Cardiac muscle cell (in vitro differentiated cells and primary cell): ENCODE measurements around the gene LRRC7. TPM values are rescaled to one million over a fixed set of nuclear protein-coding genes. Genes with fewer than 3 reads are reported as not detected.

ENCODE experiments used
- DNase-seq, 2 donors: peaks; one replicate each; pipeline versions ENCODE4 v3.0.0 to v3.0.0-alpha.2; 2010 to 2017; ENCODE audit warnings: low read depth in 1 of 2, low spot score in 1 of 2
- H3K27ac ChIP-seq: fragments of 200-600 bp; sonication (generic); 2 replicates; pipeline ENCODE4 v1.5.1; 2016
- H3K27me3 ChIP-seq: fragments of 200-600 bp; sonication (generic); 2 replicates; pipeline ENCODE4 v1.6.0; 2016; ENCODE audit warnings: control low read depth
- H3K36me3 ChIP-seq: fragments of 200-600 bp; sonication (generic); 2 replicates; pipeline ENCODE4 v1.5.1; 2016; ENCODE audit warnings: control low read depth
- H3K4me1 ChIP-seq: fragments of 200-600 bp; sonication (generic); 2 replicates; pipeline ENCODE4 v1.8.1; 2017; ENCODE audit warnings: low read depth, mild to moderate bottlenecking, mixed run types
- H3K4me3 ChIP-seq: fragments of 200-600 bp; sonication (generic); 2 replicates; pipeline ENCODE4 v1.5.1; 2016; ENCODE audit warnings: mild to moderate bottlenecking
- H3K9me3 ChIP-seq: fragments of 200-600 bp; sonication (generic); 2 replicates; pipeline ENCODE4 v1.5.1; 2017; ENCODE audit warnings: low read depth, mild to moderate bottlenecking, control low read depth
- CTCF ChIP-seq: IDR thresholded peaks from 2 replicates; pipeline ENCODE4 v1.5.1; 2012; ENCODE audit warnings: low read depth, mild to moderate bottlenecking, low read length
- polyA plus RNA-seq: library from polyadenylated mRNA; unstranded; fragments of >200 nt; fragmentation: Nextera tagmentation; extraction: Ambion mirVana; gene quantifications from 2 replicates; pipeline ENCODE4 v1.2.1, GENCODE V29; 2016
- total RNA-seq: library from RNA; depleted of rRNA; stranded (reverse); fragments of >200 nt; gene quantifications from 2 replicates; pipeline ENCODE4 v1.2.3, GENCODE V29; 2016

LRRC7 gene
- total and polyA plus RNA-seq, 2 experiments from 2014 or later, result 0.09 TPM; not detected in 1

- H3K27me3 ChIP-seq, result no peaks in the 10 kb centered on the region
- H3K36me3 ChIP-seq, result no peaks in the 10 kb centered on the region
- H3K27ac ChIP-seq, result no peak overlapping the region
- TF ChIP-seq CTCF, result no peak
- H3K4me3 ChIP-seq, result no peak overlapping the region
- H3K4me1 ChIP-seq, result no peaks in the 10 kb centered on the region
- H3K9me3 ChIP-seq, result no peaks in the 10 kb centered on the region
- DNase-seq, result no peak
Measured at GRCh38 chr1:70085521-70085920, 517.8 kb downstream of the LRRC7 start.

GRCh38 chr1:70086897-70087296 lies 519.2 kb downstream of the LRRC7 start:
- no peak for TF ChIP-seq CTCF
- Histone ChIP-seq H3K27ac (no peak overlapping the region), H3K36me3 (no peaks in the 10 kb centered on the region), H3K4me1 (no peaks in the 10 kb centered on the region), H3K4me3 (no peak overlapping the region), H3K27me3 (no peaks in the 10 kb centered on the region), H3K9me3 (no peaks in the 10 kb centered on the region)
- DNase-seq, result no peak

GRCh38 chr1:70090141-70090540 lies 522.4 kb downstream of the LRRC7 start:
- DNase-seq, result no peak
- no peak for TF ChIP-seq CTCF
- Histone ChIP-seq H3K27ac (no peak overlapping the region), H3K36me3 (no peaks in the 10 kb centered on the region), H3K9me3 (no peaks in the 10 kb centered on the region), H3K27me3 (no peaks in the 10 kb centered on the region), H3K4me3 (no peak overlapping the region), H3K4me1 (no peaks in the 10 kb centered on the region)

GRCh38 chr1:70090875-70091274 lies 523.2 kb downstream of the LRRC7 start:
- Histone ChIP-seq H3K27me3 (no peaks in the 10 kb centered on the region), H3K4me3 (no peak overlapping the region), H3K4me1 (no peaks in the 10 kb centered on the region), H3K36me3 (no peaks in the 10 kb centered on the region), H3K27ac (no peak overlapping the region), H3K9me3 (no peaks in the 10 kb centered on the region)
- peak in 1 of 2 donors; percentile 64 for DNase-seq
- TF ChIP-seq CTCF, result no peak

GRCh38 chr1:70091811-70092210 lies 524.1 kb downstream of the LRRC7 start:
- DNase-seq, result no peak
- Histone ChIP-seq H3K27ac (no peak overlapping the region), H3K4me3 (no peak overlapping the region), H3K9me3 (no peaks in the 10 kb centered on the region), H3K36me3 (no peaks in the 10 kb centered on the region), H3K27me3 (no peaks in the 10 kb centered on the region), H3K4me1 (no peaks in the 10 kb centered on the region)
- TF ChIP-seq CTCF, result no peak

GRCh38 chr1:70092526-70092925 lies 524.8 kb downstream of the LRRC7 start:
- Histone ChIP-seq H3K9me3 (no peaks in the 10 kb centered on the region), H3K27ac (no peak overlapping the region), H3K4me1 (no peaks in the 10 kb centered on the region), H3K27me3 (no peaks in the 10 kb centered on the region), H3K36me3 (no peaks in the 10 kb centered on the region), H3K4me3 (no peak overlapping the region)
- no peak for DNase-seq
- TF ChIP-seq CTCF, result no peak
